Thyroid gland (tissue), 4 donors: Measurements from ENCODE around the gene QKI. TPM values are rescaled to one million over a fixed set of nuclear protein-coding genes. Genes with fewer than 3 reads are reported as not detected.
"Not testable (repeated sequence)": the region's sequence is repeated elsewhere in the genome, so short reads cannot be mapped to it uniquely, and the experiment has no call there.

Experiments
- DNase-seq, 2 donors: peaks; one replicate each; pipeline ENCODE4 v3.0.0-alpha.2; 2019
- H3K27ac ChIP-seq, 3 donors: fragments of 200-600 bp; sonication (generic); 1 replicate in 2 of 3; 2 replicates in 1 of 3; pipeline ENCODE4 v1.5.1; 2016 to 2019; ENCODE audit warnings: mild to moderate bottlenecking in 1 of 3, moderate library complexity in 1 of 3
- H3K27me3 ChIP-seq: fragments of 200-600 bp; sonication (generic); one replicate; pipeline ENCODE4 v1.5.1; 2019
- H3K36me3 ChIP-seq, 2 donors: fragments of 200-600 bp; sonication (generic); one replicate each; pipeline ENCODE4 v1.5.1; 2016 to 2019
- H3K4me1 ChIP-seq, 2 donors: fragments of 200-600 bp; sonication (generic); one replicate each; pipeline ENCODE4 v1.5.1; 2017 to 2019
- H3K4me3 ChIP-seq, 3 donors: fragments of 200-600 bp; sonication (generic); replicated peaks in 1 of 3; 1 replicate in 2 of 3; 2 replicates in 1 of 3; pipeline ENCODE4 v1.5.1; 2016; ENCODE audit warnings: mild to moderate bottlenecking in 1 of 3
- H3K9me3 ChIP-seq: fragments of 200-600 bp; sonication (generic); one replicate; pipeline ENCODE4 v1.5.1; 2017
- POLR2A ChIP-seq, 2 donors: fragments of 450-650 bp; IDR thresholded peaks; one replicate each; pipeline ENCODE4 v1.6.1; 2017; ENCODE audit warnings: antibody characterized with exemption in 2 of 2, mild to moderate bottlenecking in 2 of 2, moderate library complexity in 1 of 2
- WGBS, 2 donors: methylation state at CpG; one replicate each; pipeline ENCODE4 v1.1.5; 2017; 5-methylcytosine and 5-hydroxymethylcytosine counted together
- intact Hi-C: fragments of 100-400 bp; cut with DNase I; formaldehyde crosslinking; loops from one replicate; pipeline ENCODE4 v1.15.1; 2023
- total RNA-seq, 4 donors: library from RNA; depleted of rRNA; stranded (reverse); fragments of >200 nt; gene quantifications; one replicate each; pipeline ENCODE4 v1.2.3, GENCODE V29; 2016
- TF ChIP-seq, protein P1 (sequence below), 6 experiments: fragments of 200-600 bp in 3 of 6; fragments of 450-650 bp in 3 of 6; sonication (generic) in 3 of 6; IDR thresholded peaks; one replicate each; pipeline ENCODE4 v1.5.1; 2016 to 2019; ENCODE audit warnings: antibody characterized with exemption in 6 of 6, mild to moderate bottlenecking in 2 of 6, inconsistent platforms in 1 of 6, moderate library complexity in 1 of 6

QKI gene
- total RNA-seq, 4 donors from 2014 or later = 90.3 to 134 (median 101) TPM

DNA sequence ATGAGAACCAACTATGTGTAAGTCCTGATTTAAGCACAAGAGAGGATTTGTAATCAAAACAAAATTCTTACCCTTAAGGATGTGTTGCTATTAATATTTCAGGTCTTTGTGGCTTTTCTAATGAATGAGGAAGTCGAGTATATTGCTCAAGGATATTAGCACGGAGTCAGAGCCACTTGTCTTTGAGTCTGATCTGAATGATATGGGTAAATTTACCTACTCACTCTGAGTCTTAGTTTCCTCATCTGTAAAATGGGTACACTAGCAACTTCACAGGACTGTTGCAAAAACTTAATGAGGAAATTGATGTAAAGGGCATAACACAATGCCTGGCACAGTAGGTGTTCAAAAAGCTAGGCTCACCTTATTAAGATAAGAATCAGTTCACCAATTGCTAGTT lies 30.0 kb upstream of the QKI start:
- DNase-seq = no peak
- no peaks in the 10 kb centered on the region for H3K4me1 ChIP-seq
- no peak overlapping the region for H3K27ac ChIP-seq
- 82 to 85% methylated on average over 2 of the region's 2 CpGs for WGBS, 2 donors
- H3K36me3 ChIP-seq = no peaks in the 10 kb centered on the region
- H3K9me3 ChIP-seq = no peaks in the 10 kb centered on the region
- intact Hi-C loops = no loop called here
- TF ChIP-seq, protein P1, sequence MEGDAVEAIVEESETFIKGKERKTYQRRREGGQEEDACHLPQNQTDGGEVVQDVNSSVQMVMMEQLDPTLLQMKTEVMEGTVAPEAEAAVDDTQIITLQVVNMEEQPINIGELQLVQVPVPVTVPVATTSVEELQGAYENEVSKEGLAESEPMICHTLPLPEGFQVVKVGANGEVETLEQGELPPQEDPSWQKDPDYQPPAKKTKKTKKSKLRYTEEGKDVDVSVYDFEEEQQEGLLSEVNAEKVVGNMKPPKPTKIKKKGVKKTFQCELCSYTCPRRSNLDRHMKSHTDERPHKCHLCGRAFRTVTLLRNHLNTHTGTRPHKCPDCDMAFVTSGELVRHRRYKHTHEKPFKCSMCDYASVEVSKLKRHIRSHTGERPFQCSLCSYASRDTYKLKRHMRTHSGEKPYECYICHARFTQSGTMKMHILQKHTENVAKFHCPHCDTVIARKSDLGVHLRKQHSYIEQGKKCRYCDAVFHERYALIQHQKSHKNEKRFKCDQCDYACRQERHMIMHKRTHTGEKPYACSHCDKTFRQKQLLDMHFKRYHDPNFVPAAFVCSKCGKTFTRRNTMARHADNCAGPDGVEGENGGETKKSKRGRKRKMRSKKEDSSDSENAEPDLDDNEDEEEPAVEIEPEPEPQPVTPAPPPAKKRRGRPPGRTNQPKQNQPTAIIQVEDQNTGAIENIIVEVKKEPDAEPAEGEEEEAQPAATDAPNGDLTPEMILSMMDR (IDR thresholded peaks at IDR 0.05) = no peak
- no peak for TF ChIP-seq POLR2A (IDR thresholded peaks at IDR 0.05)
- no peak overlapping the region for H3K4me3 ChIP-seq
- H3K27me3 ChIP-seq = no peaks in the 10 kb centered on the region

- H3K4me1 ChIP-seq, H3K27ac ChIP-seq, H3K4me3 ChIP-seq, H3K27me3 ChIP-seq, H3K36me3 ChIP-seq, H3K9me3 ChIP-seq, DNase-seq, intact Hi-C loops: not testable (repeated sequence)
- WGBS, 2 donors = 99% methylated on average over 12 to 13 of the region's 13 CpGs
These were observed 29.0 kb upstream of the QKI start for GRCh38 chr6:163385503-163385902.

DNA sequence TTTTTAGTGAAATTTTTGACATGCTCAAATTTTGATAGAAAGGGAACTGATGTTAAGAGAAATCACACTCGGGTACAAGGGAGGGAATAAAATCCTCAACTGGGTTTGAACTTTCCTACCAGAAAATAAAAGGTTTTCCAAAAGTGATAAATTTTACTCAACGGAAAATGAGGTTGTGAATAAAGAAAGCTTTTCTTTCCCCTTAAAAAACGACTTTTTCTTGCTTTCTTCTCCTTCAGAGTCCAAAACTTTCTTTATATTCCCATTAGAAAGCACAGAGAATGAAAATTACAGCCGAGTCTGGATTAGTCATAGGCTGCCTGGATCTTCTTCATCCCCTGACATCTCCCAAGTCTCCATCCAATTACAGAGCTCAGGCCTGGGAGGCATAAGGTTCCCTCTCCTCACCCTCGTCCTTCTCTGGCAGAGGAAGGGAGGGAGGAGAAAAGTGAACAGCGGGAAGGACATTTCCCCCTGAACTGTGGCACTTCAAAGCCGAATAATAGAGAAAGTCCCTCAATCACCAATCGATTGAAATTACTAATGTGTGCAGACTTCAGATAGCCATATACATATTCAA lies 28.1 kb upstream of the QKI start:
- Histone ChIP-seq H3K4me3 (no peak overlapping the region), H3K27ac (no peak overlapping the region), H3K27me3 (no peaks in the 10 kb centered on the region), H3K9me3 (no peaks in the 10 kb centered on the region), H3K36me3 (no peaks in the 10 kb centered on the region), H3K4me1 (no peaks in the 10 kb centered on the region)
- WGBS, 2 donors = 77 to 80% methylated on average over 8 of the region's 8 CpGs
- no peak for DNase-seq
- TF ChIP-seq, protein P1 (IDR thresholded peaks at IDR 0.05) = no peak
- TF ChIP-seq POLR2A (IDR thresholded peaks at IDR 0.05) = no peak
- intact Hi-C loops = no loop called here

DNA sequence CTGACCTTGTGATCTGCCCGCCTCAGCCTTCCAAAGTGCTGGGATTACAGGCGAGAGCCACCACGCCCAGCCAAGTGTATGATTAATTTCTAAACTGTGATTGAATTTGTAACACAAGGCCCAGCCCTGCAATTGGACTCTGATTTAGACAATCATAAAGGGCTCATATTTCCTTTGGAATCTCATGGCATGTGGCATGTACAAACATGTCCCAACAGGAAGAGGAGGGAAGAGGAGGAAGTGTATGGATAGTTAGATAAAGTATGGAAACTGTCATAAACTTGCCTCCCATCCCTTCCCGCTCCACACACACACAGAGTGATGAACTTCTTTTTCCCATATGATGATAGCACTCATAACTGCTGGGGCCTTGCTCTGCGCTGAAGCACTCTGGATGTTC lies 27.2 kb upstream of the QKI start:
- WGBS, 2 donors = 93 to 95% methylated on average over 5 of the region's 5 CpGs
- Histone ChIP-seq H3K4me3 (no peak overlapping the region), H3K9me3 (no peaks in the 10 kb centered on the region), H3K27me3 (no peaks in the 10 kb centered on the region), H3K36me3 (no peaks in the 10 kb centered on the region), H3K27ac (no peak overlapping the region), H3K4me1 (no peaks in the 10 kb centered on the region)
- DNase-seq = no peak
- intact Hi-C loops = no loop called here
- TF ChIP-seq, protein P1 (IDR thresholded peaks at IDR 0.05) = no peak

DNA sequence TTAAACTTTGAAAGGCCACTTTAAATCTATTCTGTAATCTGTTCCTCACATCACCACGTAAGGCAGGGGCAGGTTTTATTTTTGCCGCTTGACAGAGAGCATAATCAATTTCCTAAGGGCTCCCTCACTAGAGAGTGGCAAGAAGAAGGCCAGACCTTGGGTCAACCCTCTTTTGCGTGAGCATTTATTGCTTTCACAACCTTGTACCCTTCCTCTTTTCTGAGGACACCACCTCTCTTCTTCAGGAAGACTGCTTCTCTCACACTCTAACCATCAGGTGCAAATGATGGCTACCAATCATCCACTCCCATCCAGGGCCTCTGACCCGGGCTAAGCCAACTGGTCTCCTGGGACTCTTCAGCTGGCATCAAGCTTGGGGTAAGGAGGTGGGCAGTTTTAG lies 25.2 kb upstream of the QKI start:
- Histone ChIP-seq H3K27ac (no peak overlapping the region), H3K4me3 (no peak overlapping the region), H3K4me1 (peaks cover 0 to 3% of the 10 kb centered on the region in 2 donors), H3K36me3 (no peaks in the 10 kb centered on the region), H3K9me3 (no peaks in the 10 kb centered on the region), H3K27me3 (no peaks in the 10 kb centered on the region)
- DNase-seq = no peak
- TF ChIP-seq, protein P1 (IDR thresholded peaks at IDR 0.05) = no peak
- no peak for TF ChIP-seq POLR2A (IDR thresholded peaks at IDR 0.05)
- 89 to 93% methylated on average over 4 of the region's 4 CpGs for WGBS, 2 donors
- intact Hi-C loops = no loop called here

- H3K9me3 ChIP-seq = no peaks in the 10 kb centered on the region
- peaks cover 0 to 3% of the 10 kb centered on the region in 2 donors for H3K4me1 ChIP-seq
- TF ChIP-seq, protein P1 (IDR thresholded peaks at IDR 0.05) = no peak
- no peak for TF ChIP-seq POLR2A (IDR thresholded peaks at IDR 0.05)
- no peak overlapping the region for H3K4me3 ChIP-seq
- DNase-seq = no peak
- intact Hi-C loops = no loop called here
- H3K27ac ChIP-seq = no peak overlapping the region
- no peaks in the 10 kb centered on the region for H3K27me3 ChIP-seq
- WGBS, 2 donors = 85 to 97% methylated on average over 1 of the region's 1 CpG
- H3K36me3 ChIP-seq = no peaks in the 10 kb centered on the region
These were observed 23.7 kb upstream of the QKI start for GRCh38 chr6:163390770-163391169.
